DMS 273 (cell line): ENCODE measurements around the gene SULT4A1.

ENCODE experiments used
- DNase-seq: peaks from one replicate; lab custom pipeline; 2025; ENCODE audit not compliant: unreplicated experiment; lab: John Stamatoyannopoulos, UW

SULT4A1 gene

GRCh38 chr22:43861529-43861928, 784 bp downstream of the SULT4A1 start:
- DNase-seq = peak; percentile 29

- DNase-seq = peak; percentile 26
These were observed 1.5 kb downstream of the SULT4A1 start for GRCh38 chr22:43860831-43861230.

DNA sequence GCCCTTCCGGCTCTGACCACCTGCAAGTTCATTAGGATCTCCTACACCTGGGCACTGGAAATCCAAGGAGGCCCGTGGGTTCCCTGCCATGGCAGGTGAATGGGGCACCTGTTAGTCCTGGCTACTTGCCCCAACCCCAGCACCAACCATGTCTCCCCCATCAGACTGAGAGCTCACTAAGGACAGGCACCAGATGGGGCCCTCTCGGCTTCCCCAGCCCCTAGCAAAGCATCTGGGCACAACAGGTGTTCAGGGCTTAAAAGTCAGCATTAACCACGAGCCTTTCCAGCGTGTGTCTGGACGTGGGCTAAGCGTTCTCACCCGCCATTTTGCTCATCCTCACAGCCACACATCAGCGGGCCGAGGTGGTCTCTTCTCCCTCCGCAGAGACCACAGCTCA, 2.2 kb downstream of the SULT4A1 start:
- DNase-seq = peak; percentile 92

DNA sequence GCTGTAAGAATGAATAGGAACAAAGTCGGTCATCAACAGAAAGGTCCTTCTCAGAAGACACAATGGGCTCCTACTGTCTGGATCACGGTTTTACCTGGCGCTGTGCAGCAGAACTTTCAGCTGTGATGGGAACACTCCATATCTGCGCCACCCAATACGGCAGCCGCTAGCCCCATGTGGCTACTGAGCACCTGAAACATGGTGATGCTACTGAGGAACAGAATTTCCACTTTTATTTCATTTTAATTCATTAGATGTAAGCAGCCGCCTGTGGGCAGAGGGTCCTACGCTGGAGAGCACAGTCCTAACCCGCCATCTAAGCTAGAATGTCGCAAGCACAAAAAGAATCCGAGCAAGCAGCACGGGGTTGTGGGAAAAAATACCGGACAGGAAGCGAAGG, 2.7 kb downstream of the SULT4A1 start:
- no peak for DNase-seq

GRCh38 chr22:43859176-43859575, 3.1 kb downstream of the SULT4A1 start:
- DNase-seq = no peak

DNA sequence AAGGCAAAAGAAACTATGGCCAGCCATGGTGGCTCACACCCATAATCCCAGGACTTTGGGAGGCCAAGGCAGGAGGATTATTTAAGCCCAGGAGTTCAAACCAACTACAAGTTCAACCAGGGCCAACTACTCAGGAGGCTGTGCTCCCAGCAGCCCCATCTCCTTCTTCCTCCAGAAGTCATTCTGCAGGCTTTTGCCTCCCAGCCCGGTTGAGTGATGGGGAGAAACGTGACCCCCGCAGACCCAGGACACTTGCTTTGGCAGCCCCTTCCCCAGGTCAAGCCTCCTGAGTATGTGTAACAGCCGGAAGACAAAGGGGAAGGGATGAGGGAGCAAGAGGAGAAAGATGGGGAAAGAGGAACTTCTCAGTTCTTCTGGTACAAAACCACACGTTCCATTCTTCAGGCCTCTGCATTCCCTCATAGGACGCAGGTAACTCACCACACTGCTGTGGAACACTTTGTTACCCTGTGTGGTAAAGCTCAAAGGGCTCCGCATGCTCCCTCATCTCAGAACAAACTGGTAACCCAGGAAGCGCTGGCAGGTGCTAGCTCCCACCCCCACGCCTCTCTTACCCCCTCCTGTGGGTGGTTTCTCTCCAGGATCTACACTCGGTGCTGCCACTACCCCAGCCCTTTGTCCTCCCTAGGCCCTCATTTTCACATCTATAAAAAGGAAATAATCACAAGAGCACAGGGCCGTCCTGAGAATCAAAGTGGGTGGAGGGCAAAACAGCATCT, 4.0 kb downstream of the SULT4A1 start:
- no peak for DNase-seq

DNA sequence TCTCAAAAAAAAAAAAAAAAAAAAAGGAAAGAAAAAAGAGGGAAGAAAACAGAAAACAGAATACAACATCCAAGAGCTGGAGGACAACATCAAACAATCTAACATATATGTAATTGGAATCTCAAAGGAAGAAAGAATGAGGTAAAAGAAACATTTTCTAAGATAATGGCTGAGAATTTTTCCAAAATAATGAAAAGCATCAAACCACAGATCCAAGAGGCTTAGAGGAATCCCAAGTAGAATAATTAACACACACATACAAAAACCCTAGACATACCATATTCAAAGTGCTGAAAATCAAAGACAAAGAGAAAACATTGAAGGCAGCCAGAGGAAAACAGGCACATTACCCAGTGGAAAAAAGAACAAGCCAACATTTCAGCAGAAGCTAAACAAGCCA, 4.9 kb downstream of the SULT4A1 start:
- DNase-seq = no peak

GRCh38 chr22:43855431-43855830, 6.9 kb downstream of the SULT4A1 start:
- DNase-seq = no peak

GRCh38 chr22:43854786-43855271, 7.5 kb downstream of the SULT4A1 start:
- DNase-seq = no peak

DNA sequence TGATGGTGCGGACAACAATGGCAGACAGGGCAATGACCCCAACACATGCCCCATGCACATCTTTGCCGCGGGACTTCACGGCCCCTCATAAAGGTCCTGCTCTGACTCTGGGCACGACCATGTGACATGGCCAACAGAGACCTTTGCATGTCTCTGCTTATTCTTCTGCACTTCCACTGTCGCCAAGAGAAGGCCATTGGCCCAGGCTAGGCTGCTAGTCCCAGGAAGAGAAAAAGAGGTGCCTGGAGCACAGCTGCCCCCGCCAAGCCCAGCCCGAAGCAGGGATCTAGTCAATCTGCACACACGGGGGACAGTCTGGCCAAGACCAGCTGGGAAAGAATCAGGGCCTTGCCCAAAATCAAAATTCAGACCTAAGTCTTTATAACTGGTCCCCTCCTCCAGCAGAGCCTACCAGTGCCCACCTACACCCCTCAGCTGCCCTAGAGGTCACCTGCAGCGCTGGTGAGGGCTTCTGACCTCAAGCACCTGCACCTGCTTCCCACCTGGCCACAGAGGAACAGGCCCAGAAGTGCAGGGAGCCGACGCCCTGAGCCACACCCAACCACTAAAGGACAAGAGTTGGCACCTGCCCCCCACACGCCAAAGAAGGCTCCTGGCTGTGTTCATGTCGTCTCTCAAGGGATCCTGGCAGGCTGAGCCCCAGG, 8.1 kb downstream of the SULT4A1 start:
- no peak for DNase-seq

DNA sequence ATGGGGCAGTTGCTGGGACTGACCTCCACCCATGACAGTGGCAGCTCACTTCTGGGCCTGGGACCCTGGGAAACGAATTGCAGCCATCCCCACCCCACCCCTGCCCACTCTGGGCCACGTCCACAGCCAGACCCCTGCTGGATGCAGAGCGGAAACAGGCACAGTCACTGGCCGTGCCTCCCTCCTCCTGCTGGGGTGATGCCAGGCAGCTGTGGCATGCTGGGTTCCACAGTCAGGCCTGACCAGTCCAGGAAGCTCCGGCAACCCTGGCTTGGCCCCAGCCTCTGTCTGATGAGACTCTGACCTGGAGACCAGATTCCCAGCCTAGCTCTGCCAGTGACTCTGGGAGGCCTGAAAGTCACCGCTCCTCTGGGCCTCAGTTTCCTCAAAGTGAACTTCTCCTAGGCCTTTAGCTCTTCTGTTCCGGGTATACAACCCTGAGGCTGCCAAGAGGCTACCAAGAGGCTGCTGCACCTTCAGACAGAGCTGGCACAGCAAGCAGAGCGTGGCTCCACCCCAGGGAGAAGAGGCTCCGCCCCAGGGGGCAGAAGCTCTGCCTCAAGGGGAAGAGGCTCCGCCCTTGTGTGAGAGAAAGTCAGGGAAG, 8.9 kb downstream of the SULT4A1 start:
- no peak for DNase-seq

GRCh38 chr22:43852573-43853327, 9.6 kb downstream of the SULT4A1 start:
- no peak for DNase-seq

DNA sequence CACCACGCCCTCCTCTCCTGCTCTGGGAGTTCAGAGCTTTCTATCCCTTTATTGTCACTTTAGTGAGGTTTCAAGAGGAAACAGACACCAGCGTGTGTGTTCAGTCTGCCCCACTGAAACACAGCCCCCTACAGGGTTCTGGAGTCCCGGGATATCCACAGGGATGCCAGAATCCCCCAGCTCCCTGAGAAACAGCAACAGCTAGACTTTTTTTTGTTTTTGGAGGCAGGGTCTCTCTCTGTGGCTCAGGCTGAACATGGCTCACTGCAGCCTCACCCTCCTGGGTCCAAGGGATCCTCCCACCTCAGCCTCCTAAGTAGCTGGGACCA, 10.4 kb downstream of the SULT4A1 start:
- no peak for DNase-seq

- DNase-seq = no peak
These were observed 11.0 kb downstream of the SULT4A1 start for GRCh38 chr22:43851058-43851978.

- no peak for DNase-seq
These were observed 11.8 kb downstream of the SULT4A1 start for GRCh38 chr22:43850529-43850928.

- DNase-seq = no peak
These were observed 12.6 kb downstream of the SULT4A1 start for GRCh38 chr22:43849731-43850130.

- DNase-seq = peak; percentile 64
These were observed 13.7 kb downstream of the SULT4A1 start for GRCh38 chr22:43848366-43849171.

- no peak for DNase-seq
These were observed 14.7 kb downstream of the SULT4A1 start for GRCh38 chr22:43847376-43848289.

DNA sequence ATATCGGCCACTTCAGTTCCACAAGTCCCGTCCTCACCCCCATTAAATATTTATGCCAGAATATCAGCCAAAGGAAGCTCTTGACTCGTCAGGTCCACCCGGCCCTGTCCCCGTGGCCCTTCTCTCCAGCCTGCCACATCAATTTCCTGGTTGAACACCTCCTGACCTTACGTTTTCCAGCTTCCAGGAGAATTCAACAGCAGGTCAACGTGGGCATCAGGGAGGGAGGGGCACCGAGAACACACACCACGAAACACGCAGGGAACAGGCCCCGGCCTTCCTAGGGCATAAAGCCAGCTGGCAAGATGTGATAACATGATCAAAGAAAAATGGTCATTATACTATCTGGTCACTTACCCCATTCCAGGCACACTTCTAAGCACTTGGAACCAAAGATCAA, 15.3 kb downstream of the SULT4A1 start:
- no peak for DNase-seq
